ENCODE data around the gene CCN6. TPM values are rescaled to one million over a fixed set of nuclear protein-coding genes. Genes with fewer than 3 reads are reported as not detected.

CCN6 gene
- total RNA-seq, 1 experiment from 2014 or later = not detected

DNA sequence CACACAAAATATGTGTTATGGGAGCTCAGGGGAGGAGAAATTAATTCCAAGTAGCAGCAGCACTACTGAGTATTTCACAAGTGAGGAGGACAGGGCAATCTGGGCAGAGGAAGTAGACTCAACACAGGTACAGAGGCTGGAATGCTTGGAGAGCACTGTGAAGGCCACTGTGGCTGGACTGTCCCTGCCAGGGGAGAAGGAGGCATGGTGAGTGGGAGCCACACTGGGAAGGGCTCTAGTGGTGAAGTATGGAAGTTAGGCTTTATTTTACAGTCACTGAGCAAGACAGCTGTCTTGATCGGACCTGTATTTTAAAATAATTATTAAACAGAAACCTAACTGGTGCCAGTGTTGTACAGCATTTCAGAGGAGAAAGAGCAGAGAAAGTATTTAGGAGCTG lies 62.3 kb downstream of the CCN6 start:
- intact Hi-C loops (cut with micrococcal nuclease) = no loop called here
- no peak overlapping the region for H3K27ac ChIP-seq (ENCODE audit: low read depth, low read length)
- ChIA-PET POLR2A (no interaction called here), CTCF (interaction anchor here (1.0 to 1.1 kb wide), 2 partner anchors 9 to 12 kb away, joined by 3 to 4 read pairs; no protein-coding TSS in a partner anchor), RAD21 (ENCODE audit: low non-redundant PET in 1 of 2, low total read pairs in 2 of 2, uncharacterized antibody in 2 of 2, unreplicated experiment in 2 of 2) (no interaction called here)
- no peaks in the 10 kb centered on the region for H4K20me1 ChIP-seq (ENCODE audit: insufficient read depth)
- H3K4me3 ChIP-seq (replicated peaks in 1 of 2; ENCODE audit: low read depth in 1 of 2, low read length in 2 of 2) = no peak overlapping the region
- H3K9me2 ChIP-seq (ENCODE audit: insufficient read depth) = no peaks in the 10 kb centered on the region
- H3K9ac ChIP-seq (ENCODE audit: low read length) = no peak overlapping the region
- ATAC-seq (peak; percentile 94), DNase-seq (ENCODE audit: low read depth, low spot score) (no peak)
- peak overlapping the region; percentile 32 for H2AFZ ChIP-seq (ENCODE audit: low read depth, low read length, poor library complexity, severe bottlenecking)
- no peaks in the 10 kb centered on the region for H3K9me3 ChIP-seq (ENCODE audit: control insufficient read depth in 1 of 2, insufficient read depth in 1 of 2, low read depth in 1 of 2, low read length in 2 of 2)
- H3K36me3 ChIP-seq (ENCODE audit: control insufficient read depth in 1 of 2, insufficient read depth in 2 of 2, low read length in 2 of 2) = no peaks in the 10 kb centered on the region
- TF ChIP-seq, protein P1, sequence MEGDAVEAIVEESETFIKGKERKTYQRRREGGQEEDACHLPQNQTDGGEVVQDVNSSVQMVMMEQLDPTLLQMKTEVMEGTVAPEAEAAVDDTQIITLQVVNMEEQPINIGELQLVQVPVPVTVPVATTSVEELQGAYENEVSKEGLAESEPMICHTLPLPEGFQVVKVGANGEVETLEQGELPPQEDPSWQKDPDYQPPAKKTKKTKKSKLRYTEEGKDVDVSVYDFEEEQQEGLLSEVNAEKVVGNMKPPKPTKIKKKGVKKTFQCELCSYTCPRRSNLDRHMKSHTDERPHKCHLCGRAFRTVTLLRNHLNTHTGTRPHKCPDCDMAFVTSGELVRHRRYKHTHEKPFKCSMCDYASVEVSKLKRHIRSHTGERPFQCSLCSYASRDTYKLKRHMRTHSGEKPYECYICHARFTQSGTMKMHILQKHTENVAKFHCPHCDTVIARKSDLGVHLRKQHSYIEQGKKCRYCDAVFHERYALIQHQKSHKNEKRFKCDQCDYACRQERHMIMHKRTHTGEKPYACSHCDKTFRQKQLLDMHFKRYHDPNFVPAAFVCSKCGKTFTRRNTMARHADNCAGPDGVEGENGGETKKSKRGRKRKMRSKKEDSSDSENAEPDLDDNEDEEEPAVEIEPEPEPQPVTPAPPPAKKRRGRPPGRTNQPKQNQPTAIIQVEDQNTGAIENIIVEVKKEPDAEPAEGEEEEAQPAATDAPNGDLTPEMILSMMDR (IDR thresholded peaks at IDR 0.05 in 2 of 3, conservative IDR thresholded peaks at IDR 0.05 in 1 of 3; ENCODE audit: borderline replicate concordance in 1 of 3, insufficient read depth in 1 of 3, low read depth in 2 of 3, low read length in 2 of 3) = peak in 2 of 3 experiments; percentile 21 to 43; a peak in 2 of 6 replicates
- no peak for TF ChIP-seq JUND (IDR thresholded peaks at IDR 0.05)
- no TSS peak for BruUV-seq (replicated peaks)
- no peaks in the 10 kb centered on the region for H3K79me2 ChIP-seq (ENCODE audit: insufficient read depth, low read length)
- no peak overlapping the region for H3K4me2 ChIP-seq (ENCODE audit: low read length)
- H3K27me3 ChIP-seq (ENCODE audit: insufficient read depth, low read length) = no peaks in the 10 kb centered on the region
- peaks cover 0 to 12% of the 10 kb centered on the region in 2 experiments; a peak in 2 of 4 replicates for H3K4me1 ChIP-seq (ENCODE audit: control insufficient read depth in 1 of 2, insufficient read depth in 2 of 2, low read length in 2 of 2)

DNA sequence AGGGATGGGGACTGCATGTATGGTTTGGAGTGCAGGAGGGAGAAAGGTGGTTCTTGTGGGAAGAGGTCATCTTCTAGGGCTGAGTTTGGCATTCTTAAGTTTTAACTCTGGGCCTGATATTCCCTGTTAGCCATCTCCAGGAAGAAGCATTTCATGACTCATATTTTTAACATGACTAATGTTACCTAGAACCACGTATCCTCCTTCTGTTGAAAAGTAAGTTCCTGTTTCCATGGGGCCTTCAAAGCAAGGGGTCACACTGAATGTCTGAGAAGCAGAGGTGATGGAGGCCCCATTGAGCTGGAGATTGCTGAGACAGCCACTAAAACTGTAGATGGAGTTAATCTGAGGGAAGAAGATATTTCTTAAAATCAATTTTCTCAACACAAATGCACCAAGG lies 63.6 kb downstream of the CCN6 start:
- H4K20me1 ChIP-seq (ENCODE audit: insufficient read depth) = no peaks in the 10 kb centered on the region
- RAD21 ChIA-PET (ENCODE audit: low non-redundant PET in 1 of 2, low total read pairs in 2 of 2, uncharacterized antibody in 2 of 2, unreplicated experiment in 2 of 2) = no interaction called here
- peaks cover 0 to 12% of the 10 kb centered on the region in 2 experiments; a peak in 2 of 4 replicates for H3K4me1 ChIP-seq (ENCODE audit: control insufficient read depth in 1 of 2, insufficient read depth in 2 of 2, low read length in 2 of 2)
- BruUV-seq (replicated peaks) = no TSS peak
- H2AFZ ChIP-seq (ENCODE audit: low read depth, low read length, poor library complexity, severe bottlenecking) = peak overlapping the region; percentile 65
- intact Hi-C loops (cut with micrococcal nuclease) = no loop called here
- no peak for ATAC-seq
- CTCF ChIA-PET = no interaction called here
- no peak overlapping the region for H3K4me3 ChIP-seq (replicated peaks in 1 of 2; ENCODE audit: low read depth in 1 of 2, low read length in 2 of 2)
- H3K4me2 ChIP-seq (ENCODE audit: low read length) = peak overlapping the region; percentile 42
- no peaks in the 10 kb centered on the region for H3K9me3 ChIP-seq (ENCODE audit: control insufficient read depth in 1 of 2, insufficient read depth in 1 of 2, low read depth in 1 of 2, low read length in 2 of 2)
- no peaks in the 10 kb centered on the region for H3K36me3 ChIP-seq (ENCODE audit: control insufficient read depth in 1 of 2, insufficient read depth in 2 of 2, low read length in 2 of 2)
- H3K9me2 ChIP-seq (ENCODE audit: insufficient read depth) = no peaks in the 10 kb centered on the region
- no peak for DNase-seq (ENCODE audit: low read depth, low spot score)
- POLR2A ChIA-PET = no interaction called here
- H3K79me2 ChIP-seq (ENCODE audit: insufficient read depth, low read length) = no peaks in the 10 kb centered on the region
- H3K27ac ChIP-seq (ENCODE audit: low read depth, low read length) = no peak overlapping the region
- no peak overlapping the region for H3K9ac ChIP-seq (ENCODE audit: low read length)
- no peaks in the 10 kb centered on the region for H3K27me3 ChIP-seq (ENCODE audit: insufficient read depth, low read length)
- TF ChIP-seq FOSL1 (IDR thresholded peaks at IDR 0.05; ENCODE audit: low read depth) (peak; percentile 45; the same call in 1 of the 2 replicates), SIN3A (IDR thresholded peaks at IDR 0.05; ENCODE audit: low read depth) (no peak), EGR1 (IDR thresholded peaks at IDR 0.05; ENCODE audit: low read depth) (no peak), EZH2 (IDR thresholded peaks at IDR 0.05) (no peak), JUND (IDR thresholded peaks at IDR 0.05) (peak; percentile 44; the same call in 1 of the 2 replicates), CBX3 (IDR thresholded peaks at IDR 0.05; ENCODE audit: low read depth) (no peak), YY1 (IDR thresholded peaks at IDR 0.05; ENCODE audit: extremely low read depth, insufficient replicate concordance, low read depth, low read length) (no peak), TCF7L2 (IDR thresholded peaks at IDR 0.05; ENCODE audit: borderline replicate concordance, extremely low read depth, insufficient read depth, insufficient read length) (no peak)
- TF ChIP-seq, protein P2, sequence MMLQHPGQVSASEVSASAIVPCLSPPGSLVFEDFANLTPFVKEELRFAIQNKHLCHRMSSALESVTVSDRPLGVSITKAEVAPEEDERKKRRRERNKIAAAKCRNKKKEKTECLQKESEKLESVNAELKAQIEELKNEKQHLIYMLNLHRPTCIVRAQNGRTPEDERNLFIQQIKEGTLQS (IDR thresholded peaks at IDR 0.05) = no peak
- TF ChIP-seq, protein P3, sequence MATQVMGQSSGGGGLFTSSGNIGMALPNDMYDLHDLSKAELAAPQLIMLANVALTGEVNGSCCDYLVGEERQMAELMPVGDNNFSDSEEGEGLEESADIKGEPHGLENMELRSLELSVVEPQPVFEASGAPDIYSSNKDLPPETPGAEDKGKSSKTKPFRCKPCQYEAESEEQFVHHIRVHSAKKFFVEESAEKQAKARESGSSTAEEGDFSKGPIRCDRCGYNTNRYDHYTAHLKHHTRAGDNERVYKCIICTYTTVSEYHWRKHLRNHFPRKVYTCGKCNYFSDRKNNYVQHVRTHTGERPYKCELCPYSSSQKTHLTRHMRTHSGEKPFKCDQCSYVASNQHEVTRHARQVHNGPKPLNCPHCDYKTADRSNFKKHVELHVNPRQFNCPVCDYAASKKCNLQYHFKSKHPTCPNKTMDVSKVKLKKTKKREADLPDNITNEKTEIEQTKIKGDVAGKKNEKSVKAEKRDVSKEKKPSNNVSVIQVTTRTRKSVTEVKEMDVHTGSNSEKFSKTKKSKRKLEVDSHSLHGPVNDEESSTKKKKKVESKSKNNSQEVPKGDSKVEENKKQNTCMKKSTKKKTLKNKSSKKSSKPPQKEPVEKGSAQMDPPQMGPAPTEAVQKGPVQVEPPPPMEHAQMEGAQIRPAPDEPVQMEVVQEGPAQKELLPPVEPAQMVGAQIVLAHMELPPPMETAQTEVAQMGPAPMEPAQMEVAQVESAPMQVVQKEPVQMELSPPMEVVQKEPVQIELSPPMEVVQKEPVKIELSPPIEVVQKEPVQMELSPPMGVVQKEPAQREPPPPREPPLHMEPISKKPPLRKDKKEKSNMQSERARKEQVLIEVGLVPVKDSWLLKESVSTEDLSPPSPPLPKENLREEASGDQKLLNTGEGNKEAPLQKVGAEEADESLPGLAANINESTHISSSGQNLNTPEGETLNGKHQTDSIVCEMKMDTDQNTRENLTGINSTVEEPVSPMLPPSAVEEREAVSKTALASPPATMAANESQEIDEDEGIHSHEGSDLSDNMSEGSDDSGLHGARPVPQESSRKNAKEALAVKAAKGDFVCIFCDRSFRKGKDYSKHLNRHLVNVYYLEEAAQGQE (IDR thresholded peaks at IDR 0.05; ENCODE audit: low read depth) = no peak
- TF ChIP-seq, protein P4, sequence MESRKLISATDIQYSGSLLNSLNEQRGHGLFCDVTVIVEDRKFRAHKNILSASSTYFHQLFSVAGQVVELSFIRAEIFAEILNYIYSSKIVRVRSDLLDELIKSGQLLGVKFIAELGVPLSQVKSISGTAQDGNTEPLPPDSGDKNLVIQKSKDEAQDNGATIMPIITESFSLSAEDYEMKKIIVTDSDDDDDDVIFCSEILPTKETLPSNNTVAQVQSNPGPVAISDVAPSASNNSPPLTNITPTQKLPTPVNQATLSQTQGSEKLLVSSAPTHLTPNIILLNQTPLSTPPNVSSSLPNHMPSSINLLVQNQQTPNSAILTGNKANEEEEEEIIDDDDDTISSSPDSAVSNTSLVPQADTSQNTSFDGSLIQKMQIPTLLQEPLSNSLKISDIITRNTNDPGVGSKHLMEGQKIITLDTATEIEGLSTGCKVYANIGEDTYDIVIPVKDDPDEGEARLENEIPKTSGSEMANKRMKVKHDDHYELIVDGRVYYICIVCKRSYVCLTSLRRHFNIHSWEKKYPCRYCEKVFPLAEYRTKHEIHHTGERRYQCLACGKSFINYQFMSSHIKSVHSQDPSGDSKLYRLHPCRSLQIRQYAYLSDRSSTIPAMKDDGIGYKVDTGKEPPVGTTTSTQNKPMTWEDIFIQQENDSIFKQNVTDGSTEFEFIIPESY (IDR thresholded peaks at IDR 0.05; ENCODE audit: extremely low read depth, insufficient replicate concordance, low read length) = no peak

All from HCT116 (cell line).